ENCODE data around the gene SEC14L5.

Gene SEC14L5

DNA sequence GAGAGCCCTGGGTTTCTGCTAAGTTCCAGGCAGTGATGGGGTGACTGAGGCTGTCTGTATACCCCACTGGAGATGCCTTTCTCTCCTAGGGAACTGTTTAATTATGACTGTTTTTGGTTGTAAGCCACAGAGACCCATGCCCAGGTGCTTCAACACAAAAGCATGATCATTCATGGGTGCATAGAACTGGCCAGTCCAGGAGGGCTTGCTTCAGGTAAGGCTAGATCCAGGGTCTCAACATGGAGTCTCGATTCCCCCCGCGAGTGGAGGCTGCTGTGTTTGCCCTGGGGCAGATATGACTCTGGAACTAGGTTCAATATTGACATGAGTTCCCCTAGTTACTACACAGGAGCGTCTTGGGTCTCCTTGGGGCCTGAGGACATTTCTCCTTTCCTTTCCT lies 57.8 kb downstream of the SEC14L5 start:
- no peak for TF ChIP-seq ZNF274 (IDR thresholded peaks at IDR 0.05; ENCODE audit: low read depth, low read length)
- H3K4me3 ChIP-seq (ENCODE audit: low read length): no peak overlapping the region

GRCh38 chr16:5016967-5017677 lies 59.0 kb downstream of the SEC14L5 start:
- TF ChIP-seq ZNF274 (IDR thresholded peaks at IDR 0.05; ENCODE audit: low read depth, low read length): no peak
- no peak overlapping the region for H3K4me3 ChIP-seq (ENCODE audit: low read length)

GRCh38 chr16:5017678-5017969 lies 59.5 kb downstream of the SEC14L5 start:
- TF ChIP-seq ZNF274 (IDR thresholded peaks at IDR 0.05; ENCODE audit: low read depth, low read length): no peak

GRCh38 chr16:5018793-5019192 lies 60.7 kb downstream of the SEC14L5 start:
- no peak overlapping the region for H3K4me3 ChIP-seq (ENCODE audit: low read length)
- TF ChIP-seq ZNF274 (IDR thresholded peaks at IDR 0.05; ENCODE audit: low read depth, low read length): no peak

More at GRCh38 chr16:5017678-5017969, 59.5 kb downstream of the SEC14L5 start:
- no peak overlapping the region for H3K4me3 ChIP-seq (ENCODE audit: low read length)

DNA sequence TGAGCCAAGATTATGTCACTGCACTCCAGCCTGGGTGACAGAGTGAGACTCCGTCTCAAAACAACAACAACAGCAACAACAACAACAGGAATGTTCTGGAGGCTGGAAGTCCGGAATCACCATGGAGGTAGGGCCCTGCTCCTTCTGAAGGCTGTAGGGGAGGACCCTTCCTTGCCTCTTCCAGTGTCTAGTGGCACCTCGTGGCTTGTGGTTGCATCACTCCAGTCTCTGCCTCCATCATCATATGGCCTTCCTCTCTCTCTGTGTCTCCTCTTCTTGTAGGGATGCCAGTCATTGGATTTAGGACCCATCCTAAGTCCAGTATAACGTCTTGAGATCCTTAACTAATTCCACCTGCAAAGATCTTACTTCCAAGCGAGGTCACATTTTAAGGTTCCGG lies 61.6 kb downstream of the SEC14L5 start:
- H3K4me3 ChIP-seq (ENCODE audit: low read length): no peak overlapping the region
- no peak for TF ChIP-seq ZNF274 (IDR thresholded peaks at IDR 0.05; ENCODE audit: low read depth, low read length)

GRCh38 chr16:5020551-5020950 lies 62.4 kb downstream of the SEC14L5 start:
- no peak for TF ChIP-seq ZNF274 (IDR thresholded peaks at IDR 0.05; ENCODE audit: low read depth, low read length)
- no peak overlapping the region for H3K4me3 ChIP-seq (ENCODE audit: low read length)

- no peak overlapping the region for H3K4me3 ChIP-seq (ENCODE audit: low read length)
- no peak for TF ChIP-seq ZNF274 (IDR thresholded peaks at IDR 0.05; ENCODE audit: low read depth, low read length)
Observed at GRCh38 chr16:5022521-5022920, 64.4 kb downstream of the SEC14L5 start.

GRCh38 chr16:5024632-5025031 lies 66.5 kb downstream of the SEC14L5 start:
- no peak overlapping the region for H3K4me3 ChIP-seq (ENCODE audit: low read length)
- TF ChIP-seq ZNF274 (IDR thresholded peaks at IDR 0.05; ENCODE audit: low read depth, low read length): no peak

- H3K4me3 ChIP-seq (ENCODE audit: low read length): no peak overlapping the region
- TF ChIP-seq ZNF274 (IDR thresholded peaks at IDR 0.05; ENCODE audit: low read depth, low read length): no peak
Observed at GRCh38 chr16:5025171-5025632, 67.1 kb downstream of the SEC14L5 start.

DNA sequence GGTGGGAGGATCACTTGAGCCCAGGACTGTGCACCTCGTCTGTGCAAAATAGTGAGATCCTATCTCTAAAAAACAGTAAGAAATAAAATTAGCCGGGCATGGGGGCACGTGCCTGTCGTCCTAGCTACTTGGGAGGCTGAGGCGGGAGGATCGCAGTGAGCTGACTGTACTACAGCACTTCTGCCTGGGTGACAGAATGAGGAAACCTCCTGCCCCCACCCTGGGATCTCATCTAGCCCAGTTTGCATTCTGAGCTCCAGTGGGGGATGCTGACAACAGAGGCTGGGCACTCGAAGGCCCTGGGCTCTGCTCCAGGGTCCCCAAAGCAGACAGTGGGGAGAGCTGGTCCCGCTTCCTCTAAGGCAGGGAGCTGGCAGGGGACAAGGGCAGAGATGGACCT lies 68.5 kb downstream of the SEC14L5 start:
- H3K4me3 ChIP-seq (ENCODE audit: low read length): no peak overlapping the region
- no peak for TF ChIP-seq ZNF274 (IDR thresholded peaks at IDR 0.05; ENCODE audit: low read depth, low read length)

DNA sequence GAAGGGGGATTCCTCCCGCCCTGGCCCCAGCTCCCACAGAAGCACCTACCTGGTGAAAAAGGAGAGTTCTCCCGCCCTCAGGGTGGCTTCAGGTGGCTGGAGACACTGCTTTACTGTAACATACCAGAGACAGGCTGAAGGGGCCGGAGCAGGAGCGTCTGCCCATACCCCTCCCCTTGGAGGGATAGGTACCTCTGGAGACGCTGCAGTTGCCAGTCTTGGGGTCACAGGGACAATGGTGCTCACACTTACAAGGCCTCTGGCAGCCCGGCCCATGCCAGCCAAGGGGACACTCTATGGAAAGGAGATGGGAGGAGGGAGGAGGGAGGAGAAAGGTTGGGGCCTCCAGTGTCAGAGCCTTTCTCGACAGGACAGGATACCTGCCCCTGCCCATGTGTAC lies 69.0 kb downstream of the SEC14L5 start:
- no peak overlapping the region for H3K4me3 ChIP-seq (ENCODE audit: low read length)
- TF ChIP-seq ZNF274 (IDR thresholded peaks at IDR 0.05; ENCODE audit: low read depth, low read length): no peak

GRCh38 chr16:5027575-5028235 lies 69.6 kb downstream of the SEC14L5 start:
- TF ChIP-seq ZNF274 (IDR thresholded peaks at IDR 0.05; ENCODE audit: low read depth, low read length): no peak
- no peak overlapping the region for H3K4me3 ChIP-seq (ENCODE audit: low read length)

GRCh38 chr16:5028950-5029475 lies 70.9 kb downstream of the SEC14L5 start:
- no peak overlapping the region for H3K4me3 ChIP-seq (ENCODE audit: low read length)
- TF ChIP-seq ZNF274 (IDR thresholded peaks at IDR 0.05; ENCODE audit: low read depth, low read length): no peak

DNA sequence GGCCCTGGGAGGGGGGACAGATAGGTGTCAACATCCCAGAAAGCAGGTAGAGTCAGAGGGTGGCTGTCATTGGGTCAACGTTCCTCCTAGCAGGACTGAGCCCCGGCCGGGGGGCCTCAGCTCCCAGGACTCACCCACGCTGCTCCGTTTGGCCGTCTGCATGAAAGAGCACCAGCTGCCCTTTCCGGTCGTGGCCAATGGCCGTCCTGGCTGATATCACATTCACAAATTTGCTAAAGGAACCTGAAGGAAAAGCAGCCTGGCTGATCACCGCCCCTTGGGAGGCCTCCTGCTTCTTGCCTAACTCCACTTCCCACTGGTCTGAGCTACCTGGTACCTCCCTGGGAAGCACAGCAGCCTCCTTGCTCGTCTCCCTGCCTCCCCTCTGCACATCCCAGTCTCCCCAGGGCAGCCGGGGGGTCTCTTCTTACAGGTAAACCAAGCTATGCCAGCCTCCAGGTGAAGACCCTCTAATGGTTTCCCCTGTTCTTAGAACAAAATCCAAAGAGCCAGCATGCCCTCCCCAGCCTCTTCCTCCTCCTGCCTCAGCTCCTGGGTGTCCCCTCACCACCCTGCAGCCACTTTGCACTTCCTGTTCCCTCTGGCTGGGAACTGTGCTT lies 72.2 kb downstream of the SEC14L5 start:
- no peak for TF ChIP-seq ZNF274 (IDR thresholded peaks at IDR 0.05; ENCODE audit: low read depth, low read length)
- no peak overlapping the region for H3K4me3 ChIP-seq (ENCODE audit: low read length)

DNA sequence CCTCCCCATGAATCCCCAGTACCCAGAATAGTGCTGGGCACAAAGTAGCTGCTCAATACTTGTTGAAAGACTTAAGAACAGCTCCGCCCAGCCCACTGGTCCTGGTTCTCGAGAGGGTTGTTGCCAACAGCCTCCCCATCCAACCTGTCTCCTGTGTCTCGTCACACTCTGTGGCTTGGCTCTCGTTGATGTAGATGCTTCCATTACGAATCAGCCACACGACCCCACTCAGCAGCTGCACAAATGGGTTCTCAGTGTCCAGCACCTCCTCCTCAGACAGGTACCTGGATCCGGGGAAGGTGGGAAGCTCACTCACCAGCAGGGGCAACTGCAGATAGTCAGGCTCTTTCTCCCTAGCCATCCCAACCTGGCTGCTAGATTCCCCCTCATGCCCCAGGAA lies 73.5 kb downstream of the SEC14L5 start:
- H3K4me3 ChIP-seq (ENCODE audit: low read length): no peak overlapping the region
- no peak for TF ChIP-seq ZNF274 (IDR thresholded peaks at IDR 0.05; ENCODE audit: low read depth, low read length)

Measured in GM08714 (cell line).